Heart right ventricle (tissue), 16 donors: ENCODE measurements around the gene KRTAP19-7. TPM values are rescaled to one million over a fixed set of nuclear protein-coding genes. Genes with fewer than 3 reads are reported as not detected.

ENCODE experiments used
- ATAC-seq, 8 donors: fragments of 200-7000 bp; cut with Tn5 transposase; one replicate each; pipeline ENCODE4 v1.9.1; 2020; ENCODE audit warnings: mild to moderate bottlenecking in 8 of 8, moderate library complexity in 8 of 8, moderate number of reproducible peaks in 1 of 8
- DNase-seq, 2 donors: peaks; one replicate each; pipeline ENCODE4 v3.0.0-alpha.2; 2020
- H3K27ac ChIP-seq, 10 donors: fragments of 200-600 bp; sonication (generic) in 2 of 10; one replicate each; pipeline versions ENCODE4 v1.5.0 to v1.8.0; 2020 to 2022; ENCODE audit warnings: mild to moderate bottlenecking in 3 of 10
- H3K27me3 ChIP-seq, 7 donors: fragments of 200-600 bp; one replicate each; pipeline ENCODE4 v1.8.0; 2021 to 2022; ENCODE audit warnings: mild to moderate bottlenecking in 2 of 7
- H3K36me3 ChIP-seq, 9 donors: fragments of 200-600 bp; sonication (generic) in 1 of 9; one replicate each; pipeline versions ENCODE4 v1.5.0 to v1.8.0; 2020 to 2022; ENCODE audit warnings: mild to moderate bottlenecking in 2 of 9
- H3K4me1 ChIP-seq, 9 donors: fragments of 200-600 bp; sonication (generic) in 1 of 9; one replicate each; pipeline versions ENCODE4 v1.5.0 to v1.8.0; 2020 to 2022; ENCODE audit warnings: mild to moderate bottlenecking in 4 of 9
- H3K4me3 ChIP-seq, 10 donors: fragments of 200-600 bp; sonication (generic) in 2 of 10; one replicate each; pipeline versions ENCODE4 v1.5.0 to v1.8.0; 2020 to 2022; ENCODE audit warnings: mild to moderate bottlenecking in 7 of 10, moderate library complexity in 2 of 10
- H3K9me3 ChIP-seq, 11 donors: fragments of 200-600 bp in 10 of 11; sonication (generic) in 2 of 11; one replicate each; pipeline versions ENCODE4 v1.5.0 to v1.8.0; 2013 to 2022; ENCODE audit warnings: mild to moderate bottlenecking in 2 of 11, control low read depth in 1 of 11, moderate library complexity in 1 of 11
- CTCF ChIP-seq, 9 donors: fragments of 200-600 bp; sonication (generic) in 2 of 9; IDR thresholded peaks; one replicate each; pipeline versions ENCODE4 v1.5.0 to v1.8.0; 2021 to 2022; ENCODE audit warnings: antibody characterized with exemption in 9 of 9, mild to moderate bottlenecking in 5 of 9, moderate library complexity in 1 of 9
- WGBS, 2 donors: extraction: QIAGEN DNeasy Blood & Tissue Kit; methylation state at CpG; one replicate each; pipeline ENCODE4 v1.1.7; 2013; ENCODE audit warnings: inconsistent platforms in 1 of 2; 5-methylcytosine and 5-hydroxymethylcytosine counted together
- intact Hi-C, 10 donors: fragments of 100-400 bp; cut with DNase I; formaldehyde crosslinking; loops; one replicate each; pipeline versions ENCODE4 v1.11.1 to v1.14.2; 2022
- polyA plus RNA-seq, 2 donors: library from polyadenylated mRNA; stranded (reverse); fragments of 200-250 nt; gene quantifications; one replicate each; pipeline ENCODE4 v1.2.3, GENCODE V29; 2013
- total RNA-seq, 10 donors: library from RNA; stranded (reverse); fragmentation: NEBNext Ultra II Directional in 3 of 10; extraction: Animal tissue kit (Norgen Biotek cat#: 25700) in 3 of 10; gene quantifications; one replicate each; pipeline versions ENCODE4 v1.2.1 to v1.2.4, GENCODE V29; 2021 to 2023
- donor health status: Arrhythmogenic right ventricular cardiomyopathy.
- donor health status: ischemic (EF 13 %, LVEDD 7.1; RV severe dilation, severe dysfunction).
- donor health status: healthy with polysubstance abuse.
- donor health status: DM: no; HTN: yes; CAD: no.
- donor health status: DM: no; HTN: no; CAD: no.
- donor health status: ischemic (EF 25% LVEDD 6.9; RV normal size, moderate dysfunction).
- donor health status: ischemic (EF 25% LVEDD 5.7; RV mildly dilated, moderate dysfunction).
- donor health status: healthy.
- donor health status: DM: yes; HTN: yes; CAD: no.
- donor health status: Ischemic cardiomyopathy.
- donor health status: ischemic (EF 35%, LVEDD 5.7; RV mildly dilated, moderate dysfunction).
- donor health status: nonischemic (EF 11% LVEDD 7.7; RV severe dilation, severe dysfunction).
- donor health status: DM: yes; HTN: yes; CAD: no.
- donor health status: PGD.
- donor health status: ischemic (EF 29% LVEDD 5.4; RV normal size, mild dysfunction).
- donor health status: nonischemic (EF 23%, LVEDD 6.1; RV moderate dilation, normal function).

The KRTAP19-7 gene
- total and polyA plus RNA-seq, 12 donors = not detected

- no peak for DNase-seq
- ATAC-seq = no peak
- Histone ChIP-seq H3K27ac (no peak within 1 kb of the TSS), H3K27me3 (no peaks in the 10 kb centered on the region), H3K4me3 (no peak within 1 kb of the TSS), H3K9me3 (peaks cover 0 to 11% (median 0%) of the 10 kb centered on the region in 11 donors), H3K36me3 (no peaks in the 10 kb centered on the region), H3K4me1 (no peaks in the 10 kb centered on the region)
- intact Hi-C loops = no loop called here
- no peak for TF ChIP-seq CTCF (IDR thresholded peaks at IDR 0.05)
- 86 to 88% methylated on average over 1 of the region's 1 CpG for WGBS, 2 donors
Measured at GRCh38 chr21:30541764-30542163, 19.4 kb downstream of the KRTAP19-7 start, which contains the start of gene KRTAP19-6. KRTAP19-6 (minus strand) TSS chr21:30541864; CDS start chr21:30541833, 31 bp downstream.

GRCh38 chr21:30518876-30519275, 42.2 kb downstream of the KRTAP19-7 start:
- Histone ChIP-seq H3K27ac (no peak overlapping the region), H3K4me3 (no peak overlapping the region), H3K4me1 (no peaks in the 10 kb centered on the region), H3K9me3 (peaks cover 0 to 4% (median 0%) of the 10 kb centered on the region in 11 donors), H3K36me3 (no peaks in the 10 kb centered on the region), H3K27me3 (no peaks in the 10 kb centered on the region)
- intact Hi-C loops = no loop called here
- ATAC-seq = no peak
- 44 to 76% methylated on average over 1 of the region's 1 CpG for WGBS, 2 donors
- no peak for DNase-seq
- TF ChIP-seq CTCF (IDR thresholded peaks at IDR 0.05) = no peak

- DNase-seq (no peak), ATAC-seq (no peak)
- H3K27ac ChIP-seq = no peak overlapping the region
- no peaks in the 10 kb centered on the region for H3K4me1 ChIP-seq
- no peaks in the 10 kb centered on the region for H3K27me3 ChIP-seq
- H3K9me3 ChIP-seq = no peaks in the 10 kb centered on the region
- H3K4me3 ChIP-seq = no peak overlapping the region
- intact Hi-C loops = no loop called here
- no peaks in the 10 kb centered on the region for H3K36me3 ChIP-seq
- 76 to 89% methylated on average over 1 of the region's 1 CpG for WGBS, 2 donors
- TF ChIP-seq CTCF (IDR thresholded peaks at IDR 0.05) = no peak
Measured at GRCh38 chr21:30515681-30516080, 45.4 kb downstream of the KRTAP19-7 start.

Other genes starting within 250 kb of the KRTAP19-7 start
- not detected for gene KRTAP26-1, start 241.0 kb downstream of the KRTAP19-7 start, total RNA-seq
- gene KRTAP26-1, start 241.0 kb downstream of the KRTAP19-7 start, polyA plus RNA-seq = not detected
- not detected for gene KRTAP27-1, start 223.6 kb downstream of the KRTAP19-7 start, total RNA-seq
- not detected for gene KRTAP27-1, start 223.6 kb downstream of the KRTAP19-7 start, polyA plus RNA-seq
- gene KRTAP23-1, start 212.7 kb downstream of the KRTAP19-7 start, total RNA-seq = not detected
- not detected for gene KRTAP23-1, start 212.7 kb downstream of the KRTAP19-7 start, polyA plus RNA-seq
- gene KRTAP13-2, start 189.0 kb downstream of the KRTAP19-7 start, total RNA-seq = not detected
- not detected for gene KRTAP13-2, start 189.0 kb downstream of the KRTAP19-7 start, polyA plus RNA-seq
- gene KRTAP13-1, start 165.3 kb downstream of the KRTAP19-7 start, total RNA-seq = not detected
- gene KRTAP13-1, start 165.3 kb downstream of the KRTAP19-7 start, polyA plus RNA-seq = not detected
- gene KRTAP13-3, start 135.4 kb downstream of the KRTAP19-7 start, total RNA-seq = not detected
- not detected for gene KRTAP13-3, start 135.4 kb downstream of the KRTAP19-7 start, polyA plus RNA-seq
- gene KRTAP13-4, start 131.1 kb downstream of the KRTAP19-7 start, total RNA-seq = not detected
- gene KRTAP13-4, start 131.1 kb downstream of the KRTAP19-7 start, polyA plus RNA-seq = not detected
- gene KRTAP15-1, start 121.0 kb downstream of the KRTAP19-7 start, total RNA-seq = not detected
- gene KRTAP15-1, start 121.0 kb downstream of the KRTAP19-7 start, polyA plus RNA-seq = not detected
- gene KRTAP19-1, start 80.9 kb downstream of the KRTAP19-7 start, total RNA-seq = not detected
- not detected for gene KRTAP19-1, start 80.9 kb downstream of the KRTAP19-7 start, polyA plus RNA-seq
- gene KRTAP19-2, start 73.9 kb downstream of the KRTAP19-7 start, total RNA-seq = not detected
- gene KRTAP19-2, start 73.9 kb downstream of the KRTAP19-7 start, polyA plus RNA-seq = not detected
- gene KRTAP19-3, start 69.3 kb downstream of the KRTAP19-7 start, total RNA-seq = not detected
- gene KRTAP19-3, start 69.3 kb downstream of the KRTAP19-7 start, polyA plus RNA-seq = not detected
- not detected for gene KRTAP19-4, start 64.1 kb downstream of the KRTAP19-7 start, total RNA-seq
- not detected for gene KRTAP19-4, start 64.1 kb downstream of the KRTAP19-7 start, polyA plus RNA-seq
- not detected for gene KRTAP19-5, start 59.2 kb downstream of the KRTAP19-7 start, total RNA-seq
- gene KRTAP19-5, start 59.2 kb downstream of the KRTAP19-7 start, polyA plus RNA-seq = not detected
- not detected for gene KRTAP19-6, start 19.4 kb downstream of the KRTAP19-7 start, total RNA-seq
- not detected for gene KRTAP19-6, start 19.4 kb downstream of the KRTAP19-7 start, polyA plus RNA-seq
- not detected for gene KRTAP22-2, start 29.1 kb upstream of the KRTAP19-7 start, total RNA-seq
- not detected for gene KRTAP22-2, start 29.1 kb upstream of the KRTAP19-7 start, polyA plus RNA-seq
- not detected for gene KRTAP6-3, start 31.1 kb upstream of the KRTAP19-7 start, total RNA-seq
- gene KRTAP6-3, start 31.1 kb upstream of the KRTAP19-7 start, polyA plus RNA-seq = not detected
- not detected for gene KRTAP6-2, start 37.6 kb upstream of the KRTAP19-7 start, total RNA-seq
- gene KRTAP6-2, start 37.6 kb upstream of the KRTAP19-7 start, polyA plus RNA-seq = not detected
- gene KRTAP22-1, start 39.8 kb upstream of the KRTAP19-7 start, total RNA-seq = not detected
- not detected for gene KRTAP22-1, start 39.8 kb upstream of the KRTAP19-7 start, polyA plus RNA-seq
- gene KRTAP6-1, start 52.6 kb upstream of the KRTAP19-7 start, total RNA-seq = not detected
- gene KRTAP6-1, start 52.6 kb upstream of the KRTAP19-7 start, polyA plus RNA-seq = not detected
- gene KRTAP20-1, start 55.1 kb upstream of the KRTAP19-7 start, total RNA-seq = not detected
- gene KRTAP20-1, start 55.1 kb upstream of the KRTAP19-7 start, polyA plus RNA-seq = not detected
- gene KRTAP20-4, start 59.3 kb upstream of the KRTAP19-7 start, total RNA-seq = not detected
- not detected for gene KRTAP20-4, start 59.3 kb upstream of the KRTAP19-7 start, polyA plus RNA-seq
- not detected for gene KRTAP20-2, start 73.9 kb upstream of the KRTAP19-7 start, total RNA-seq
- not detected for gene KRTAP20-2, start 73.9 kb upstream of the KRTAP19-7 start, polyA plus RNA-seq
- gene KRTAP20-3, start 81.5 kb upstream of the KRTAP19-7 start, total RNA-seq = not detected
- not detected for gene KRTAP20-3, start 81.5 kb upstream of the KRTAP19-7 start, polyA plus RNA-seq
- not detected for gene KRTAP21-3, start 157.5 kb upstream of the KRTAP19-7 start, total RNA-seq
- gene KRTAP21-3, start 157.5 kb upstream of the KRTAP19-7 start, polyA plus RNA-seq = not detected
- gene KRTAP21-2, start 185.9 kb upstream of the KRTAP19-7 start, total RNA-seq = not detected
- not detected for gene KRTAP21-2, start 185.9 kb upstream of the KRTAP19-7 start, polyA plus RNA-seq
- not detected for gene KRTAP21-1, start 194.1 kb upstream of the KRTAP19-7 start, total RNA-seq
- not detected for gene KRTAP21-1, start 194.1 kb upstream of the KRTAP19-7 start, polyA plus RNA-seq